A673 (cell line): ENCODE data around the gene CR1.

Source experiments
- CTCF ChIP-seq: fragments of 300-800, 200-600 bp; sonication (generic); conservative IDR thresholded peaks from 2 replicates; pipeline ENCODE4 v1.5.1; 2017; ENCODE audit warnings: low read depth, mild to moderate bottlenecking, antibody characterized with exemption, low read length, moderate library complexity, mixed read lengths
- EZH2 ChIP-seq: fragments of 200-600 bp; sonication (generic); IDR thresholded peaks from 2 replicates; pipeline ENCODE4 v1.6.1; 2017; ENCODE audit warnings: borderline replicate concordance, low read depth, mild to moderate bottlenecking, mixed read lengths, antibody characterized with exemption, low read length; ENCODE audit not compliant: poor library complexity, severe bottlenecking

- TF ChIP-seq CTCF (no peak), EZH2 (no peak)
Observed at GRCh38 chr1:207644852-207645634, 149.1 kb downstream of the CR1 start, which contains the start of gene CR1L.
